Prostate gland (tissue), 2 donors: ENCODE measurements around the gene FOXD4. TPM values are rescaled to one million over a fixed set of nuclear protein-coding genes. Genes with fewer than 3 reads are reported as not detected.
A peak's percentile ranks its signal among the peaks of the same experiment; 100 is the strongest.
"Not testable (repeated sequence)": the region's sequence is repeated elsewhere in the genome, so short reads cannot be mapped to it uniquely, and the experiment has no call there.

Source experiments
- DNase-seq: peaks from one replicate; pipeline ENCODE4 v3.0.0-alpha.2; 2019; ENCODE audit warnings: low spot score
- H3K27ac ChIP-seq, 2 donors: fragments of 200-600 bp; sonication (generic); 2 replicates each; pipeline ENCODE4 v1.5.1; 2017 to 2019
- H3K27me3 ChIP-seq: fragments of 200-600 bp; sonication (generic); replicated peaks from 2 replicates; pipeline ENCODE4 v1.5.1; 2019; ENCODE audit not compliant: insufficient read depth
- H3K36me3 ChIP-seq, 2 donors: fragments of 200-600 bp; sonication (generic); 1 replicate in 1 of 2; 2 replicates in 1 of 2; pipeline versions ENCODE4 v1.5.1 to v1.8.1; 2017 to 2019
- H3K4me1 ChIP-seq: fragments of 200-600 bp; sonication (generic); replicated peaks from 2 replicates; pipeline ENCODE4 v1.5.1; 2019
- H3K4me3 ChIP-seq, 2 donors: fragments of 200-600 bp; sonication (generic); 2 replicates each; pipeline ENCODE4 v1.5.1; 2017 to 2019
- H3K9me3 ChIP-seq: fragments of 200-600 bp; sonication (generic); 2 replicates; pipeline ENCODE4 v1.5.1; 2017
- WGBS: methylation state at CpG from one replicate; pipeline ENCODE4 v1.1.5; 2018; 5-methylcytosine and 5-hydroxymethylcytosine counted together
- intact Hi-C: fragments of 100-400 bp; cut with DNase I; formaldehyde crosslinking; loops from one replicate; pipeline ENCODE4 v1.14.2; 2022
- total RNA-seq, 2 donors: library from RNA; depleted of rRNA; stranded (reverse); fragments of >200 nt; gene quantifications; one replicate each; pipeline ENCODE4 v1.1.0, GENCODE V29; 2016

The FOXD4 gene
- under 1 TPM; 0.46 to 0.51 TPM for total RNA-seq

DNA sequence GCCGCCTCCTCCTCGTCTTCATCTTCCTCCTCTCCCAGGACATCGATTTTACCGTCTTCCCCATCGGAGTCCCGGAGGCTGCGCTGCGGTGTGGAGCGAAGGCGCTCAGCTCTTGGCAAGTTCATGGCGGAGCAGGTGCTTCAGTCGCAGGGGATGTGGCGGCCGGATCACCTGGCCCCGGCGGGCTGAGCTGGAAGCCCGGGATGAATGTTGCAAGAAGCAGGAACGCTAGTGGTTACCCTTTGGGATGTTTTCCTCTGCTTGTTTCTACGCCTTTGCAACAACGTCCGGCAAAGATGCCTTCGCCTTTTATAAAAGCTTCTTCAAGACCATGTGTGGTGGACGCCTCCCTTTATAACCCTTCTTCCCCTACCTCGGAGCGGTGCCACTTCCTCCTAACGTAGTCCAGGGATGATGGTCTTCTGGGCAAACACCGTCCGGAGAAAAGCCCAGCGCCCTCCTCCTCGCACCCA is at the start of gene FOXD4:
TSS of gene FOXD4 (minus strand) at position 423 of the 473 bp plus-strand sequence. CDS start at position 125, 298 bp downstream.
- WGBS: 37% methylated on average over 20 of the region's 30 CpGs
- H3K4me1 ChIP-seq, DNase-seq, H3K27me3 ChIP-seq, intact Hi-C loops, H3K9me3 ChIP-seq, H3K36me3 ChIP-seq, H3K4me3 ChIP-seq, H3K27ac ChIP-seq: not testable (repeated sequence)

DNA sequence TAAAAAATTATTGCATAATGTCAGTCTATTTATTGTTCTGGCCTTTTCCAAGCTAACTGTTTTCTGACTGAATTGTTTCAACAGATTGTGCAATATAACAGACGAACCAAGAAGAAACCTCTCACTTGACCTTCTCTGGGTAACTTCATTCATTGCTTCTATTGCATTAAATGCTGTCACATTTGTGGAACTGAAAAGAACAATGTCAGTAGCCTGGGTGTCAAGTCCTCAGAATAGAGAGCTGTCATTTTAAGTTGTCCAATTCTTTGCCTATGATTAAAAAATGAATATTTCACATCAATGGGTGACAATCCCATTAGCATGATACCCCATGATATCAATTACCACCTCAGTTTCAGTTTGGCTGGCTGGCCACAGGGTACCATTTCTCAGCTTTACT is 41.7 kb upstream of the FOXD4 start:
- WGBS: 50% methylated on average over 1 of the region's 1 CpG
- H3K36me3 ChIP-seq, H3K9me3 ChIP-seq, H3K27ac ChIP-seq, DNase-seq, H3K4me1 ChIP-seq, H3K4me3 ChIP-seq, H3K27me3 ChIP-seq, intact Hi-C loops: not testable (repeated sequence)

DNA sequence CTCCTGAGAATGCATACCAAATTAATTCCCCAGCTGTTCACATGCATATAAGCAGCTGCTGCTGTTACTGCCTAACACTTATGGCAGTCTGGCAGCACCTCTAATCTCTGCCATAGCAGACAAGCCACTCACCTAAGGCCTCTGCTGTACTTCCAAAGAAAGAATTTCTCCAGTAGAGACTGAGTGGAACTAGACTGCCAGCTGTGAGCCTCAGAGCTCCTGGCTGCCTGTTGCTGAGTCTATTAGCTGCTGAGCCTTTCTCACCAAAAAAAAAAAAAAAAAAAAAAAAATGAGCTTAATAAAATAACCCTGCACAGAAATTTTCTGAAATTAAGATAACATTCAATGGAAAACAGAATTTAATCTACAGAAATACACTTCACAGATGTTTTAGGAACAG is 33.0 kb upstream of the FOXD4 start:
- H3K4me3 ChIP-seq, H3K36me3 ChIP-seq, H3K9me3 ChIP-seq, H3K27ac ChIP-seq, intact Hi-C loops, H3K27me3 ChIP-seq, H3K4me1 ChIP-seq, DNase-seq: not testable (repeated sequence)

DNA sequence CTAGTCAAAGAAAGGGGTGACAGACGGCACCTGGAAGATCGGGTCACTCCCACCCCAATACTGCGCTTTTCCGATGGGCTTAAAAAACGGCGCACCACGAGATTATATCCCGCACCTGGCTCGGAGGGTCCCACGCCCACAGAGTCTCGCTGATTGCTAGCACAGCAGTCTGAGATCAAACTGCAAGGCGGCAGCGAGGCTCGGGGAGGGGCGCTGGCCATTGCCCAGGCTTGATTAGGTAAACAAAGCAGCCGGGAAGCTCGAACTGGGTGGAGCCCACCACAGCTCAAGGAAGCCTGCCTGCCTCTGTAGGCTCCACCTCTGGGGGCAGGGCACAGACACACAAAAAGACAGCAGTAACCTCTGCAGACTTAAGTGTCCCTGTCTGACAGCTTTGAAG is 21.7 kb upstream of the FOXD4 start:
- H3K4me1 ChIP-seq, H3K4me3 ChIP-seq, H3K36me3 ChIP-seq, H3K27me3 ChIP-seq, intact Hi-C loops, H3K27ac ChIP-seq, DNase-seq, H3K9me3 ChIP-seq: not testable (repeated sequence)
- WGBS: 78% methylated on average over 17 of the region's 17 CpGs

DNA sequence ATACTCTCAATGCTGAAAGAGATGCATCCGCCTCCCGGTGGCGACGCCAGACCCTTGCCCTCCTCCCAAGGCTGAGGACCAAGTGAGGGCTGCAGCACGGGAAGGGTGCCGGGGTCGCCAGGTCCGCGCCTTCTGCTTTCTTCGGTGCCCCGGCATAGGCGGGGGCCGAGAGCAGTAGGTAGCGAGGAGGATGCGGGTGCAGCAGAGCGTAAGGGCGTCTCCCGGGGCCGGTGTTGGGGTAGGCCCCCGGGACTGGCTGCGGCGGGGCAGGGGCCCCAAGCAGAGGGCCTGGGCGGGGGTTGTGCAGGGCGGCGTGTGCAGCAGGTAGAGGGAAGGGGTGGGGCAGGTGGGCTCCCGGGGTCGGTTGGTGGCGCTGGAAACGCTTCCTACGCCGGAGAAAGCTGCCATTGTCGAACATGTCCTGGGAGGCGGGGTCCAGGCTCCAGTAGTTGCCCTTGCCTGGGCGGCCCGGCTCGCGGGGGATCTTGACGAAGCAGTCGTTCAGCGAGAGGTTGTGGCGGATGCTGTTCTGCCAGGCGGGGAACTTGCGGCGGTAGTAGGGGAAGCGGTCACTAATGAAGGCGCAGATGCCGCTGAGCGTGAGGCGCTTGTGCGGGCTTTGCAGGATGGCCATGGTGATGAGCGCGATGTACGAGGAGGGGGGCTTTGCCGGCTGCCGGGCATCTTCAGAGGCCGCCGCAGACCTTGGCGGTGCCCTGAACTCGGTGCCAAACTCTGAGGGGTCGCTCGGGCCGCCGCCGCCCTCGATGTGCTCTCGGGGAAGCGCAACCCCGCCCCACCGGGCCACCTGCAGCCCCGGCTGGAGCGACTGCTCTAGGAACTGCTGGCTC is 848 bp downstream of the FOXD4 start:
- H3K4me1 ChIP-seq, H3K9me3 ChIP-seq, H3K27ac ChIP-seq, intact Hi-C loops, H3K36me3 ChIP-seq, DNase-seq, H3K4me3 ChIP-seq, H3K27me3 ChIP-seq: not testable (repeated sequence)
- WGBS: 7% methylated on average over 38 of the region's 71 CpGs

DNA sequence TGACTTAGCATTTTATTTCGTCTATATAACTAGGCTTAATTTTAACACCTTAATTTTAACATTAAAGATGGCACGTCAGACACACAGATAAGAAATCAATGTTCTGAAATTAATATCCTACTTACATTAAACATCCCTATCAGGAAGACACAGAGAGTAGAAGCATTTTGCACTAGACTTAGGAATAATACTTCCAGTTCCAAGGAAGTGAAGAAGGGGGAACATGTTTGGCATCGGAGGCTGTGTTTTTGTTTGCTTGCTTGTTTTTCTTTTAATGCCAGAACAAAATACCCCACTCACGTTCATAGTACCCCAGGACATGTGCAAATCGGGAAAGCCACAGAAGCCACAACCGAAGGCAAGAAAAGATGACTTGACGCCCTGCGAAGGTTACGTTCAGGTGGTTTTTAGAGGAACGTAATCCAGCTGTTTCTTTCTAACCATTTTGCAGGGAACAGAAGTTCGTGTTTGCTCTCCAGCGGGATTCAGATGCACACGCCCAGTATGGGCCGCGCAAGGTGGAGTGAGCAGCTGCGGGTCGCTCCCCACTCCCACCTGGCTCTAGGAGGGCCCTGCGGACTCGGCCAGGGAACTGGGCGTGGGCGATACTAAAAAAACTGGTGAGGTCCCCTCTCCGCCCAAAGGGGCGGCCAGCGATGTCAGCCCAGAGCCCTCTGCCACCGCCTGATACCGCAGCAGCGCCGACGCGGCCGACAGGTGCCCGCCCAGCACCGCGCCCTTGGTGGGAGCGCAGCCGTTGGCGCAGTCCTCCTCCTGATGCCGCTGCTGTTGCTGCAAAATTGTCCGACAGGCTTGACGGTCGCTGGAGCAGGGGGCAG is 1.8 kb downstream of the FOXD4 start:
- H3K27me3 ChIP-seq, H3K27ac ChIP-seq, H3K9me3 ChIP-seq, H3K4me3 ChIP-seq, H3K36me3 ChIP-seq, DNase-seq, H3K4me1 ChIP-seq, intact Hi-C loops: not testable (repeated sequence)
- WGBS: 20% methylated on average over 20 of the region's 41 CpGs

DNA sequence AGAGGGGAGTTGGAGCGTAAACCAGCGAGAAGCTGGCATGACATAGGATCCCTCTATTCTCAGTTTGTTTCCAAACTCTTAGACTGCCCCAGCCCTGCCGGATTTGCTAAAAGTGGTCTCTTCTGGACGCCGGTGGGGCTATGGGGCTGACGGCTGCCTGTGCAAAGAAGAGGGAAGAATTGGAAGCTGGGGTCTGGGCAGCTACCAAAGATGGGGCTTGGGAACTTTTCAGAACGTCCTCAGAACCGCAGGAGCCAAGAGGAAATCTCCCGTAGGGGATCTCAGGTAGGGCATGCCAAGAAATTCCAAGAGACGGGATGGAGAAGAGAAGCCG is 3.1 kb downstream of the FOXD4 start:
- DNase-seq, H3K27me3 ChIP-seq, H3K27ac ChIP-seq, H3K4me1 ChIP-seq, H3K9me3 ChIP-seq, H3K4me3 ChIP-seq, intact Hi-C loops, H3K36me3 ChIP-seq: not testable (repeated sequence)
- WGBS: 14% methylated on average over 8 of the region's 11 CpGs

DNA sequence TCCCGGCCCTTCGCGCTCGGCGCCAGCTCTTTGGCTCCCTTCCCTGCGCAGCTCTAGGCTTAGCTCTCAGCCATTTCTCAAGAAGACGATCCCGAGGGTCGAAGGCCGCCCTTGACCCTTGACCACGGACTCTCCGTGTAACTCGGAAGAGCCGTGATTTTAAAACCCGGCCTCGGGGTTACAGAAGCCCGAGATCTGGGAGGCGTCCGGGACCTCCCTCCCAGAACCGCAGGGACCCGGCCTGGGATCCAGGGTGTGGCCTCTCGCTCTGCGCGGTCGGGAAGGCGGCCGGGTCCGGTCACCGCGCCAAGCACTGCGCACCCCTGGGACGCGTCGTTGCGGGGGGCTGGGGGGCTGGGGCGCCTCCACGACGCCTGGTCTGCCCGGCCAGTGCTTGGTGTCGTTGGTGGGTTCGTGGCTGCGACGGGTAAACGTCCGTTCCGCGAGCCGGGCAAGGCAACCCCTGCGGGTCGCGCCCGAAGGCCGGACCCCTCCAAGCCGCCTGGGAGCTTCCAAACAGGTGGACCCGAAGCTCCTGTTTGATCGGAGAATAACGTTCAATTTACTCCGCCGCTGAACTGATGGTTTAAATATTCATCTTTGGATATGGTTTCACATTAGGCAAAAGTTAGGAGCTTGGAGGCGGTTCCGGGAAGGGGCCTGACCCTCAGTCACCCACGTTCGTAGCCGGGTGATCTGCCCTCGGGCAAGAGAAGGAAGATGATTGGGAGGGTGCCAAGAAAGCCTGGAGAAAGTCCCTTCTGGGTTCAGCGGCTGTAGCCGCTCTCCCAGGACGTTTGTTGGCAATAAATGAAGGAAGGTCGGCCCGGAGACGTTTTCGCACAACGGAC is 3.7 kb downstream of the FOXD4 start:
- 3% methylated on average over 49 of the region's 73 CpGs for WGBS

DNA sequence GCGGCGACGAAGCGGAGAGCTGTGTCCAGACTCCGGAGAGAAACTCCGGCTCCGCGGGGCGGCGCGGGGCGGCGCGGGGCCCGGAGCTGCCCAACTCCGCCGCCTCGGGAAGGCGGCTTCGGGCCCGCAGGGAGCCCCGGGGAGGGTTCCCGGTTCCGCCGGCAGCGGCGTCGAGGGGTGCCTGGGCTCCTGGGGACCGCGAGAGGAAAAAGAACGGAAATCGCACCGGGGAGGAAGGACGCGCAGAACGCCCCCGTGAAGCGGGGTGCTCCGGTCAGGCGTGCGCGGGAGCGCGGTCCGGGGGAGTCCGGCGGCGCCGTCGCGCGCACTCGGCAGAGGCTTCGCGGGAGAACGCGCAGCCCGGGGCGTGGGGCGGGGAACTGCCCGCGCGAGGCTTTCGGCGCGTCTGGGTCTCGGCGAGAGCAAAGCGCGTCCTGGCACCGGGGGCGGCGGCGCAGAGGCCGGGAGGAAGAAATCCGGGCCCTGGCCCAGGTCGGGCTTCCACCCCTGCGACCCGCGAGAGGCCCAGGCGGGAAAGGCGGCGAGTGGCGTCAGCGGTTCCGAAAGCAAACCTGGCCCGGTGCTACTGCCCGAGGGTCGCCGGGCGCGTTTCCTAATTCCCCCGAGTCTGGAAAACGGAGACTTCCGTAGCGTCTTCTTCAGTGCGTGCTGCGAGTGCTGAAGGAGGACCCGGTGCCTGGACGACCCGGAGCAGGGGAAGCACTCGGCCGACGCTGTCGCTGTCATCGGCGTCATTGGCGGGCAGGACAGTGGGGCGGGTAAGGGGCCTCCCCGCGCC is 4.5 kb downstream of the FOXD4 start:
- 1% methylated on average over 105 of the region's 111 CpGs for WGBS
- H3K27me3 ChIP-seq, DNase-seq, H3K4me1 ChIP-seq, H3K36me3 ChIP-seq, H3K27ac ChIP-seq, H3K9me3 ChIP-seq, intact Hi-C loops: not testable (repeated sequence)
- H3K4me3 ChIP-seq: peak overlapping the region; percentile 17 to 27

More for the DNA sequence above, 3.7 kb downstream of the FOXD4 start:
- H3K27me3 ChIP-seq, H3K4me1 ChIP-seq, H3K9me3 ChIP-seq, DNase-seq, H3K27ac ChIP-seq, intact Hi-C loops, H3K36me3 ChIP-seq: not testable (repeated sequence)
- H3K4me3 ChIP-seq: peak overlapping the region in 1 of 2 donors; percentile 27

DNA sequence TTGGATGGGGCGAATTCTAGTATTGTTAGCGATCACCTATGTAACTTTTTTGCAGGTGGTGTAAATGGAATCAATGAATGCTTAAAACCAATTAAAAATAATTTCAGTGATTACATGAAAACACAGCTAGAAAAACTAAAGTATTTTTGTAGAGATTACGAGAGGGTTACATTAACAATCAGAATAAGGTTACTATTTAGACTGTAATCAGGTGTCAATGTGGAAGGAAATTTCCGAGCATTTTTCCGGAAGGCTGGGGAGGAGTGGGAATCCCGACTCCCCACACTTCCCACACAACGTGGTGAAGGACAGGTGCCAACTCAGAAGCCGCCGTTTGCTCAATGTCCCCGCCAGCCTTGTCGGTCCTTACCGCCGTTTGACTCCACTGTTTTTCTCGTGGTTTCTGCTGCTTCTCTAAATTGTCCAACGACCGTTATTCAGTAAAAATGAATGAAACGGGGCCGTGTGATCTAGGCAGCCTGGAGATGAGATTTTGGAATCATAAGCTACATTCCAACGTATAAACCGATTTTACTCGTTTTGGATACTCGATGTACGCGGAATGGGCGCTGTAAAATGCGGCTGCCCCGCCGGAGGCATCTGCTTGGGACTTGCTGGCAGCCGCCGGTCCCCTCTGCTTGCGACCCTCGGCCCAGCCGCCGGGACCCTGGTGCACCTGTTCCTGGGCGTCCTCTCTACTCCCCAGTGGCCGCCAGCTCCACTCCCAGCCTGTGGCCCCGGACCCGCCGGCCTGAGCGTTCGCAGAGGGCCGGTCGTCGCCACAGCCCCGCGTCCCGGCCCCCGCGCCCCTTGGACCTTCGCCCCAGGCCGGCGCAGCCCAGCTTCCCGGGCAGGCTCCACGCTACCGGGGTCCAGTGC is 5.4 kb downstream of the FOXD4 start:
- H3K36me3 ChIP-seq, H3K4me3 ChIP-seq, intact Hi-C loops: not testable (repeated sequence)

DNA sequence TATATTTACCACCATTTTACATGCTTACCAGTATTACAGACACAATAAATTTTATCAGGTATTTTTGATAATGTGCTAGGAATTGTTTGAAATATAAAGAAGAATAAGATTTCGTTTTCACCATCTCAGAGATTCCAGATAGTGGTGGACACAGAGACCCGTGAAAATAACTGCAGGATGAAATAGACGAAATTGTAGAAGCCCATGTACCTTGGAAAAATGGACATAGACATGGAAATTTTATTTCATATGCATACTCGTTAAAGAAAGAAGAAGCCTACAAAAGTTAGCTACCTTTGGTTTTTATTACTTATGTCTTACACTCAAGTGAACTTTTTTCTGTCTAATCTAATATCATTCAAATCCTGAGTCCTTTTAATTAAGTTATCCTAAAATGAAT is 7.5 kb downstream of the FOXD4 start:
- H3K36me3 ChIP-seq, intact Hi-C loops, H3K4me3 ChIP-seq, H3K27ac ChIP-seq, DNase-seq, H3K4me1 ChIP-seq, H3K27me3 ChIP-seq, H3K9me3 ChIP-seq: not testable (repeated sequence)
- 32% methylated on average over 4 of the region's 4 CpGs for WGBS

More for the DNA sequence above, 5.4 kb downstream of the FOXD4 start:
- H3K9me3 ChIP-seq, H3K27ac ChIP-seq, DNase-seq, H3K4me1 ChIP-seq, H3K27me3 ChIP-seq: not testable (repeated sequence)
- WGBS: 9% methylated on average over 42 of the region's 55 CpGs
